NCI-H2029 treated with DMSO at 0.1 percent for 48 hours (cell line): ENCODE measurements around the gene ARHGEF37.
A peak's percentile ranks its signal among the peaks of the same experiment; 100 is the strongest.
"Not testable (repeated sequence)": the region's sequence is repeated elsewhere in the genome, so short reads cannot be mapped to it uniquely, and the experiment has no call there.

Source experiments
- DNase-seq: peaks from one replicate; lab custom pipeline; 2025; lab: John Stamatoyannopoulos, UW

Gene ARHGEF37

GRCh38 chr5:149581192-149581861, at the start of gene ARHGEF37:
TSS of gene ARHGEF37 (plus strand) at chr5:149581498. CDS start at chr5:149597770, 16,272 bp downstream.
- peak; percentile 60 for DNase-seq

- no peak for DNase-seq
Measured at GRCh38 chr5:149532413-149532812, 48.9 kb upstream of the ARHGEF37 start.

- DNase-seq, result not testable (repeated sequence)
Measured at GRCh38 chr5:149535787-149536186, 45.5 kb upstream of the ARHGEF37 start.

- no peak for DNase-seq
Measured at GRCh38 chr5:149537374-149537975, 43.8 kb upstream of the ARHGEF37 start.

GRCh38 chr5:149540089-149540488, 41.2 kb upstream of the ARHGEF37 start:
- DNase-seq, result no peak

- no peak for DNase-seq
Measured at GRCh38 chr5:149541893-149542292, 39.4 kb upstream of the ARHGEF37 start.

GRCh38 chr5:149543361-149544027, 37.8 kb upstream of the ARHGEF37 start:
- DNase-seq, result no peak

- DNase-seq, result no peak
Measured at GRCh38 chr5:149544028-149544420, 37.3 kb upstream of the ARHGEF37 start.

GRCh38 chr5:149545327-149545726, 36.0 kb upstream of the ARHGEF37 start:
- no peak for DNase-seq

GRCh38 chr5:149546974-149547373, 34.3 kb upstream of the ARHGEF37 start:
- DNase-seq, result peak; percentile 14

GRCh38 chr5:149549461-149550267, 31.6 kb upstream of the ARHGEF37 start:
- DNase-seq, result peak; percentile 66

- no peak for DNase-seq
Measured at GRCh38 chr5:149550268-149550583, 31.1 kb upstream of the ARHGEF37 start.

- no peak for DNase-seq
Measured at GRCh38 chr5:149550594-149551226, 30.6 kb upstream of the ARHGEF37 start.

- DNase-seq, result peak; percentile 95
Measured at GRCh38 chr5:149551227-149552037, 29.9 kb upstream of the ARHGEF37 start, which contains the start of gene CSNK1A1. TSS of gene CSNK1A1 (minus strand) at chr5:149551439. CDS start at chr5:149550964, 475 bp downstream.

- DNase-seq, result no peak
Measured at GRCh38 chr5:149552038-149552494, 29.2 kb upstream of the ARHGEF37 start.

GRCh38 chr5:149552553-149553160, 28.6 kb upstream of the ARHGEF37 start:
- no peak for DNase-seq

GRCh38 chr5:149559706-149560105, 21.6 kb upstream of the ARHGEF37 start:
- DNase-seq, result no peak

- no peak for DNase-seq
Measured at GRCh38 chr5:149561848-149562247, 19.4 kb upstream of the ARHGEF37 start.

- no peak for DNase-seq
Measured at GRCh38 chr5:149563466-149563865, 17.8 kb upstream of the ARHGEF37 start.

GRCh38 chr5:149564542-149565140, 16.7 kb upstream of the ARHGEF37 start:
- peak; percentile 60 for DNase-seq
